HepG2 (cell line): Measurements from ENCODE around the gene HEATR5B. TPM values are rescaled to one million over a fixed set of nuclear protein-coding genes. Genes with fewer than 3 reads are reported as not detected.

Experiments
- ATAC-seq: fragments of 200-7000 bp; cut with Tn5 transposase; 3 replicates; pipeline ENCODE4 v1.9.1; 2020; ENCODE audit warnings: mild to moderate bottlenecking, moderate library complexity
- BruUV-seq: library from RNA; stranded (reverse); fragments of 400-500 nt; replicated peaks from 2 replicates; lab custom pipeline; 2021; lab: Mats Ljungman, UMichigan
- CTCF ChIA-PET: fragments of 300-600 bp; formaldehyde crosslinking; extraction: SDS; loops from one replicate; lab custom pipeline; 2021; ENCODE audit warnings: low total read pairs, inconsistent platforms, low intra/inter-chr PET ratio; lab: Yijun Ruan, JAX
- POLR2A ChIA-PET: fragments of 350-600 bp; sonication (Branson Sonifier 250); formaldehyde crosslinking; loops from one replicate; lab custom pipeline; 2020; ENCODE audit warnings: antibody characterized with exemption, inconsistent platforms; lab: Yijun Ruan, JAX
- DNase-seq: peaks from one replicate; pipeline ENCODE4 v3.0.0-alpha.2; 2015; ENCODE audit warnings: low spot score
- FAIRE-seq: peaks from 3 replicates; lab custom pipeline; 2011; peaks lifted over from hg19 to GRCh38; lab: Jason Lieb, UNC
- H2AFZ ChIP-seq: one replicate; pipeline ENCODE4 v1.6.1; 2011; ENCODE audit warnings: low read length, inconsistent platforms
- H3K27ac ChIP-seq: fragments of 300-600 bp; 3 replicates; pipeline ENCODE4 v1.8.0; 2011; ENCODE audit warnings: mixed run types, mild to moderate bottlenecking, mixed read lengths, low read length, inconsistent platforms; ENCODE audit not compliant: insufficient read depth; ENCODE audit errors: extremely low read length
- H3K27me3 ChIP-seq, 2 experiments: fragments of 200-600 bp in 1 of 2; 2 replicates in 1 of 2; 3 replicates in 1 of 2; pipeline versions ENCODE4 v1.6.0 to v1.8.0; 2011; ENCODE audit warnings: low read length in 2 of 2, mild to moderate bottlenecking in 2 of 2, moderate library complexity in 2 of 2, inconsistent platforms in 1 of 2; ENCODE audit not compliant: insufficient read depth in 2 of 2, control insufficient read depth in 1 of 2
- H3K36me3 ChIP-seq, 2 experiments: fragments of 200-600 bp in 1 of 2; replicated peaks in 1 of 2; 2 replicates in 1 of 2; 3 replicates in 1 of 2; pipeline versions ENCODE4 v1.5.1 to v1.8.0; 2011; ENCODE audit warnings: low read length in 2 of 2, inconsistent platforms in 1 of 2; ENCODE audit not compliant: insufficient read depth in 2 of 2, control insufficient read depth in 1 of 2
- H3K4me1 ChIP-seq: 2 replicates; pipeline ENCODE4 v1.5.1; 2012; ENCODE audit warnings: low read length, inconsistent platforms; ENCODE audit not compliant: insufficient read depth
- H3K4me2 ChIP-seq: 2 replicates; pipeline ENCODE4 v1.6.0; 2011; ENCODE audit warnings: low read depth, low read length, inconsistent platforms
- H3K4me3 ChIP-seq, 3 experiments: fragments of 200-600 bp in 1 of 3; sonication (generic), shearing (Covaris generic) in 1 of 3; replicated peaks in 1 of 3; 2 replicates each; pipeline ENCODE4 v1.5.1; 2011 to 2016; ENCODE audit warnings: low read length in 3 of 3, inconsistent platforms in 2 of 3, low read depth in 2 of 3, mild to moderate bottlenecking in 2 of 3, control low read depth in 1 of 3, mixed read lengths in 1 of 3; ENCODE audit not compliant: insufficient read depth in 1 of 3
- H3K79me2 ChIP-seq: one replicate; pipeline ENCODE4 v1.6.1; 2011; ENCODE audit warnings: low read length, inconsistent platforms; ENCODE audit not compliant: insufficient read depth
- H3K9ac ChIP-seq: 2 replicates; pipeline ENCODE4 v1.6.0; 2011; ENCODE audit warnings: mild to moderate bottlenecking, low read depth, low read length, inconsistent platforms; ENCODE audit not compliant: insufficient read depth
- H3K9me3 ChIP-seq: 2 replicates; pipeline ENCODE4 v1.5.1; 2012; ENCODE audit warnings: mild to moderate bottlenecking, low read length
- H4K20me1 ChIP-seq: 2 replicates; pipeline ENCODE4 v1.6.0; 2011; ENCODE audit warnings: inconsistent platforms, mild to moderate bottlenecking, low read length, moderate library complexity; ENCODE audit not compliant: insufficient read depth
- ARHGAP35 ChIP-seq: sonication (generic); formaldehyde crosslinking; IDR thresholded peaks from 2 replicates; pipeline ENCODE4 v1.9.0; 2022; ENCODE audit warnings: mild to moderate bottlenecking, inconsistent platforms, moderate library complexity, missing genetic modification reagents, borderline replicate concordance
- CEBPB ChIP-seq: IDR thresholded peaks from 2 replicates; pipeline ENCODE4 v1.6.1; 2011; ENCODE audit warnings: low read depth, low read length, improper control_type of control experiment, borderline replicate concordance
- CEBPG ChIP-seq: IDR thresholded peaks from 2 replicates; pipeline ENCODE4 v1.6.1; 2016
- DMAP1 ChIP-seq: IDR thresholded peaks from 2 replicates; pipeline ENCODE4 v1.6.1; 2016
- ZNF138 ChIP-seq: sonication (generic); formaldehyde crosslinking; IDR thresholded peaks from 2 replicates; pipeline ENCODE4 v1.5.0; 2020; ENCODE audit warnings: mild to moderate bottlenecking, low read depth, missing genetic modification reagents
- ZNF737 ChIP-seq: sonication (generic); formaldehyde crosslinking; IDR thresholded peaks from 2 replicates; pipeline ENCODE4 v1.5.0; 2020; ENCODE audit warnings: missing genetic modification reagents, mild to moderate bottlenecking, borderline replicate concordance
- ZNF883 ChIP-seq: sonication (generic); formaldehyde crosslinking; IDR thresholded peaks from 2 replicates; pipeline ENCODE4 v1.5.1; 2020; ENCODE audit warnings: mild to moderate bottlenecking, missing genetic modification reagents; ENCODE audit errors: not compliant biosample characterization
- WGBS: methylation state at CpG from one replicate; pipeline ENCODE4 v1.1.6; 2017; ENCODE audit warnings: low lambda C conversion rate; 5-methylcytosine and 5-hydroxymethylcytosine counted together
- in situ Hi-C: cut with HindIII; loops from 2 replicates; pipeline ENCODE4 v1.10.0; 2017; ENCODE audit warnings: low pct_unique_long_range_greater_than_20kb; ENCODE audit not compliant: extremely low pct_ligation_motif_present
- intact Hi-C: fragments of 100-400 bp; cut with micrococcal nuclease; formaldehyde crosslinking; loops from one replicate; pipeline ENCODE4 v1.10.0; 2022; ENCODE audit not compliant: unreplicated experiment
- polyA plus RNA-seq, 8 experiments: library from polyadenylated mRNA; depleted of rRNA in 3 of 8; stranded (reverse) in 7 of 8; unstranded in 1 of 8; fragments of >200 nt; fragmentation: Illumina TruSeq in 4 of 8; extraction: Trizol in 4 of 8; gene quantifications; 2 replicates each; pipeline versions ENCODE4 v1.2.1 to v1.2.3, GENCODE V29; 2011 to 2016; ENCODE audit warnings: low read depth in 4 of 8, missing spikeins in 1 of 8, mixed read lengths in 1 of 8; ENCODE audit not compliant: insufficient read depth in 1 of 8
- total RNA-seq, 5 experiments: library from RNA; depleted of rRNA; stranded (reverse); fragments of >200 nt; fragmentation: Illumina TruSeq; extraction: Trizol; gene quantifications; 2 replicates each; pipeline ENCODE4 v1.2.3, GENCODE V29; 2016; ENCODE audit warnings: low read depth in 1 of 5
- TF ChIP-seq, protein P1 (sequence below): sonication (generic); formaldehyde crosslinking; IDR thresholded peaks from 2 replicates; pipeline ENCODE4 v1.4.0; 2020; ENCODE audit warnings: missing genetic modification reagents, borderline replicate concordance

Gene HEATR5B
- total and polyA plus RNA-seq, 2 of the 13 experiments (the other 11 are each of a cell fraction or from before 2014, with no cell fraction given) = 12.7 to 16.3 TPM

DNA sequence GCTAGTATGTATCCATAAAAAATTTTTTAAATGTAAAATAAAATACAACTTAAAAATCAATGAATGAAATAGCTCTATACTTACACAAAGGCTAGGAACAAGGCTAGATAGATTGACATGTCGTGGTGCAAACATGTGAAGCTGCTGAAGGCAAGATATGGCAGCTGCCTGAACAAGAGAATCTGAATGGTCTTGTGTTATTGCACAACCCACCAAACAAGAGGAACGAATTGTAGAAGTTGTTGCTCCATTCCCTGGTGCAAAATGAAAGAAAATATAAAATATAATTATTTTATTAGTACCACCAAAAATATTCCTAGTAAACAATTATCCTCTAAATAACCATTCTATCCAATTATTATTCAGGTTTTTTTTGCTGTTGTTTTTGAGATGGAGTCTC, 46.4 kb downstream of the HEATR5B start:
- Histone ChIP-seq H4K20me1 (no peaks in the 10 kb centered on the region), H3K4me1 (no peaks in the 10 kb centered on the region; the same call in 1 of the 2 replicates), H3K4me3 (no peak overlapping the region), H3K36me3 (peaks cover 0 to 4% of the 10 kb centered on the region in 2 experiments; a peak in 2 of 5 replicates), H3K4me2 (no peak overlapping the region), H3K27ac (no peak overlapping the region), H3K27me3 (no peaks in the 10 kb centered on the region), H3K79me2 (no peaks in the 10 kb centered on the region), H3K9ac (no peak overlapping the region), H2AFZ (no peak overlapping the region), H3K9me3 (no peaks in the 10 kb centered on the region)
- no peak for DNase-seq
- intact Hi-C loops (no loop called here), in situ Hi-C loops (no loop called here)
- CTCF ChIA-PET = no interaction called here
- BruUV-seq = no TSS peak
- TF ChIP-seq ARHGAP35 (CRISPR knock-in tag) (no peak), DMAP1 (no peak), CEBPB (peak; percentile 60; the same call in 1 of the 2 replicates), ZNF737 (CRISPR knock-in tag) (no peak), CEBPG (0 out of 2 replicates have a peak, but pooled peaks have one; percentile 27), ZNF883 (CRISPR knock-in tag) (no peak), ZNF138 (CRISPR knock-in tag) (no peak)
- TF ChIP-seq, protein P1, sequence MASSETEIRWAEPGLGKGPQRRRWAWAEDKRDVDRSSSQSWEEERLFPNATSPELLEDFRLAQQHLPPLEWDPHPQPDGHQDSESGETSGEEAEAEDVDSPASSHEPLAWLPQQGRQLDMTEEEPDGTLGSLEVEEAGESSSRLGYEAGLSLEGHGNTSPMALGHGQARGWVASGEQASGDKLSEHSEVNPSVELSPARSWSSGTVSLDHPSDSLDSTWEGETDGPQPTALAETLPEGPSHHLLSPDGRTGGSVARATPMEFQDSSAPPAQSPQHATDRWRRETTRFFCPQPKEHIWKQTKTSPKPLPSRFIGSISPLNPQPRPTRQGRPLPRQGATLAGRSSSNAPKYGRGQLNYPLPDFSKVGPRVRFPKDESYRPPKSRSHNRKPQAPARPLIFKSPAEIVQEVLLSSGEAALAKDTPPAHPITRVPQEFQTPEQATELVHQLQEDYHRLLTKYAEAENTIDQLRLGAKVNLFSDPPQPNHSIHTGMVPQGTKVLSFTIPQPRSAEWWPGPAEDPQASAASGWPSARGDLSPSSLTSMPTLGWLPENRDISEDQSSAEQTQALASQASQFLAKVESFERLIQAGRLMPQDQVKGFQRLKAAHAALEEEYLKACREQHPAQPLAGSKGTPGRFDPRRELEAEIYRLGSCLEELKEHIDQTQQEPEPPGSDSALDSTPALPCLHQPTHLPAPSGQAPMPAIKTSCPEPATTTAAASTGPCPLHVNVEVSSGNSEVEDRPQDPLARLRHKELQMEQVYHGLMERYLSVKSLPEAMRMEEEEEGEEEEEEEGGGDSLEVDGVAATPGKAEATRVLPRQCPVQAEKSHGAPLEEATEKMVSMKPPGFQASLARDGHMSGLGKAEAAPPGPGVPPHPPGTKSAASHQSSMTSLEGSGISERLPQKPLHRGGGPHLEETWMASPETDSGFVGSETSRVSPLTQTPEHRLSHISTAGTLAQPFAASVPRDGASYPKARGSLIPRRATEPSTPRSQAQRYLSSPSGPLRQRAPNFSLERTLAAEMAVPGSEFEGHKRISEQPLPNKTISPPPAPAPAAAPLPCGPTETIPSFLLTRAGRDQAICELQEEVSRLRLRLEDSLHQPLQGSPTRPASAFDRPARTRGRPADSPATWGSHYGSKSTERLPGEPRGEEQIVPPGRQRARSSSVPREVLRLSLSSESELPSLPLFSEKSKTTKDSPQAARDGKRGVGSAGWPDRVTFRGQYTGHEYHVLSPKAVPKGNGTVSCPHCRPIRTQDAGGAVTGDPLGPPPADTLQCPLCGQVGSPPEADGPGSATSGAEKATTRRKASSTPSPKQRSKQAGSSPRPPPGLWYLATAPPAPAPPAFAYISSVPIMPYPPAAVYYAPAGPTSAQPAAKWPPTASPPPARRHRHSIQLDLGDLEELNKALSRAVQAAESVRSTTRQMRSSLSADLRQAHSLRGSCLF (CRISPR knock-in tag) = no peak
- no peak for ATAC-seq
- POLR2A ChIA-PET = no interaction called here
- 95% methylated on average over 2 of the region's 2 CpGs for WGBS
- no peak for FAIRE-seq
